Measurements from ENCODE around the gene SCYGR1. TPM values are rescaled to one million over a fixed set of nuclear protein-coding genes. Genes with fewer than 3 reads are reported as not detected.

SCYGR1 gene
- total RNA-seq, 4 donors from 2014 or later, result not detected

GRCh38 chr2:227414846-227415245 lies 27.1 kb upstream of the SCYGR1 start:
- no peak overlapping the region for H3K4me3 ChIP-seq
- H3K9me3 ChIP-seq, result no peaks in the 10 kb centered on the region
- H3K36me3 ChIP-seq, result no peaks in the 10 kb centered on the region
- H3K27me3 ChIP-seq, result no peaks in the 10 kb centered on the region
- no peak for DNase-seq (ENCODE audit: low spot score in 2 of 2)
- H3K27ac ChIP-seq, result no peak overlapping the region
- peaks cover 19% of the 10 kb centered on the region for H3K4me1 ChIP-seq
- no peak for TF ChIP-seq EP300 (IDR thresholded peaks at IDR 0.05)
- no peak for TF ChIP-seq POLR2A (IDR thresholded peaks at IDR 0.05)
- TF ChIP-seq CTCF (IDR thresholded peaks at IDR 0.05), result no peak
- WGBS, result 90% methylated on average over 3 of the region's 3 CpGs

GRCh38 chr2:227413371-227413770 lies 25.6 kb upstream of the SCYGR1 start:
- Histone ChIP-seq H3K27ac (no peak overlapping the region), H3K4me3 (no peak overlapping the region), H3K4me1 (peaks cover 19% of the 10 kb centered on the region), H3K9me3 (no peaks in the 10 kb centered on the region), H3K27me3 (no peaks in the 10 kb centered on the region), H3K36me3 (no peaks in the 10 kb centered on the region)
- no peak for DNase-seq (ENCODE audit: low spot score in 2 of 2)
- WGBS, result 67% methylated on average over 8 of the region's 8 CpGs
- no peak for TF ChIP-seq POLR2AphosphoS5 (IDR thresholded peaks at IDR 0.05)
- no peak for TF ChIP-seq POLR2A (IDR thresholded peaks at IDR 0.05)
- TF ChIP-seq CTCF (IDR thresholded peaks at IDR 0.05), result no peak
- no peak for TF ChIP-seq EP300 (IDR thresholded peaks at IDR 0.05)

- TF ChIP-seq EP300 (IDR thresholded peaks at IDR 0.05), result no peak
- no peak for TF ChIP-seq CTCF (IDR thresholded peaks at IDR 0.05)
- no peak for TF ChIP-seq POLR2AphosphoS5 (IDR thresholded peaks at IDR 0.05)
- TF ChIP-seq POLR2A (IDR thresholded peaks at IDR 0.05), result no peak
- no peaks in the 10 kb centered on the region for H3K27me3 ChIP-seq
- no peaks in the 10 kb centered on the region for H3K9me3 ChIP-seq
- DNase-seq (ENCODE audit: low spot score in 2 of 2), result no peak
- no peak overlapping the region for H3K4me3 ChIP-seq
- peaks cover 23% of the 10 kb centered on the region for H3K4me1 ChIP-seq
- 80% methylated on average over 5 of the region's 5 CpGs for WGBS
- peak overlapping the region; percentile 51 for H3K27ac ChIP-seq
- H3K36me3 ChIP-seq, result no peaks in the 10 kb centered on the region
Measured at GRCh38 chr2:227412877-227413276, 25.1 kb upstream of the SCYGR1 start.

GRCh38 chr2:227411990-227412350 lies 24.2 kb upstream of the SCYGR1 start:
- Histone ChIP-seq H3K27me3 (no peaks in the 10 kb centered on the region), H3K4me1 (peaks cover 32% of the 10 kb centered on the region), H3K9me3 (no peaks in the 10 kb centered on the region), H3K4me3 (no peak overlapping the region), H3K27ac (no peak overlapping the region), H3K36me3 (no peaks in the 10 kb centered on the region)
- TF ChIP-seq EP300 (IDR thresholded peaks at IDR 0.05) (no peak), POLR2A (IDR thresholded peaks at IDR 0.05) (no peak), POLR2AphosphoS5 (IDR thresholded peaks at IDR 0.05) (no peak), CTCF (IDR thresholded peaks at IDR 0.05) (no peak)
- DNase-seq (ENCODE audit: low spot score in 2 of 2), result no peak
- 71% methylated on average over 3 of the region's 3 CpGs for WGBS

- Histone ChIP-seq H3K9me3 (no peaks in the 10 kb centered on the region), H3K27me3 (no peaks in the 10 kb centered on the region), H3K36me3 (no peaks in the 10 kb centered on the region), H3K4me3 (no peak overlapping the region), H3K4me1 (peaks cover 37% of the 10 kb centered on the region), H3K27ac (no peak overlapping the region)
- no peak for TF ChIP-seq POLR2A (IDR thresholded peaks at IDR 0.05)
- no peak for TF ChIP-seq EP300 (IDR thresholded peaks at IDR 0.05)
- TF ChIP-seq POLR2AphosphoS5 (IDR thresholded peaks at IDR 0.05), result no peak
- no peak for TF ChIP-seq CTCF (IDR thresholded peaks at IDR 0.05)
- WGBS, result 79% methylated on average over 9 of the region's 9 CpGs
- DNase-seq (ENCODE audit: low spot score in 2 of 2), result no peak
Measured at GRCh38 chr2:227411320-227411989, 23.7 kb upstream of the SCYGR1 start.

Data from suprapubic skin (tissue), 4 donors.